OCI-LY1 (cell line): ENCODE results near the gene USP6NL.

Experiments used
- H2AFZ ChIP-seq: fragments of 200-600 bp; sonication (generic), shearing (Covaris generic); 2 replicates; pipeline ENCODE4 v1.6.0; 2014; ENCODE audit warnings: antibody characterized with exemption, mild to moderate bottlenecking, low read length
- H3F3A ChIP-seq: fragments of 200-600 bp; sonication (generic), shearing (Covaris generic); 2 replicates; pipeline ENCODE4 v1.6.0; 2014; ENCODE audit warnings: mild to moderate bottlenecking, antibody characterized with exemption, low read length, moderate library complexity; ENCODE audit not compliant: insufficient read depth
- H3K27ac ChIP-seq: fragments of 200-600 bp; sonication (generic); 2 replicates; pipeline ENCODE4 v1.5.1; 2014; ENCODE audit warnings: low read length, mixed run types, mild to moderate bottlenecking, low read depth; ENCODE audit not compliant: poor library complexity, severe bottlenecking
- H3K27me3 ChIP-seq: fragments of 200-600 bp; sonication (generic); 2 replicates; pipeline ENCODE4 v1.6.0; 2014; ENCODE audit warnings: antibody characterized with exemption, mild to moderate bottlenecking, low read length, moderate library complexity; ENCODE audit not compliant: insufficient read depth
- H3K36me3 ChIP-seq: fragments of 200-600 bp; sonication (generic); 2 replicates; pipeline ENCODE4 v1.6.1; 2014; ENCODE audit warnings: mild to moderate bottlenecking, antibody characterized with exemption, low read length, moderate library complexity, mixed read lengths; ENCODE audit not compliant: insufficient read depth
- H3K4me1 ChIP-seq: fragments of 200-600 bp; sonication (generic); 2 replicates; pipeline ENCODE4 v1.5.1; 2014; ENCODE audit warnings: mild to moderate bottlenecking, low read length, moderate library complexity; ENCODE audit not compliant: insufficient read depth, severe bottlenecking
- H3K4me2 ChIP-seq: fragments of 200-600 bp; sonication (generic), shearing (Covaris generic); 2 replicates; pipeline ENCODE4 v1.6.1; 2014; ENCODE audit warnings: low read length
- H3K4me3 ChIP-seq: fragments of 200-600 bp; sonication (generic); 2 replicates; pipeline ENCODE4 v1.5.1; 2014; ENCODE audit warnings: low read length, low read depth, mild to moderate bottlenecking, mixed read lengths; ENCODE audit not compliant: poor library complexity, severe bottlenecking
- H3K79me2 ChIP-seq: fragments of 200-600 bp; shearing (Covaris generic); 2 replicates; pipeline ENCODE4 v1.6.1; 2016; ENCODE audit warnings: mixed run types, low read length, mixed read lengths; ENCODE audit not compliant: insufficient read depth
- H3K9ac ChIP-seq: fragments of 200-600 bp; sonication (generic), shearing (Covaris generic); 2 replicates; pipeline ENCODE4 v1.6.1; 2014; ENCODE audit warnings: mild to moderate bottlenecking, low read length, mixed read lengths
- H3K9me2 ChIP-seq: fragments of 200-600 bp; sonication (generic), shearing (Covaris generic); 2 replicates; pipeline ENCODE4 v1.6.1; 2014; ENCODE audit warnings: low read depth, mild to moderate bottlenecking, low read length, mixed read lengths
- H3K9me3 ChIP-seq: fragments of 200-600 bp; shearing (Covaris generic); 2 replicates; pipeline ENCODE4 v1.6.1; 2014; ENCODE audit warnings: low read length, mixed read lengths
- H4K20me1 ChIP-seq: fragments of 200-600 bp; sonication (generic), shearing (Covaris generic); 2 replicates; pipeline ENCODE4 v1.6.0; 2016; ENCODE audit warnings: mild to moderate bottlenecking, low read length; ENCODE audit not compliant: insufficient read depth
- CTCF ChIP-seq: fragments of 200-600 bp; sonication (generic), shearing (Covaris generic); IDR thresholded peaks from 2 replicates; pipeline ENCODE4 v1.5.1; 2017; ENCODE audit warnings: mild to moderate bottlenecking, antibody characterized with exemption, low read length, moderate library complexity, mixed read lengths
- EZH2 ChIP-seq: fragments of 200-600 bp; sonication (generic), shearing (Covaris generic); IDR thresholded peaks from 2 replicates; pipeline ENCODE4 v1.8.0; 2017; ENCODE audit warnings: borderline replicate concordance, mixed run types, mild to moderate bottlenecking, antibody characterized with exemption, low read length, moderate library complexity, mixed read lengths

The USP6NL gene

GRCh38 chr10:11473128-11473760, 138.2 kb downstream of the USP6NL start:
- Histone ChIP-seq H3K27me3 (no peaks in the 10 kb centered on the region), H2AFZ (no peak overlapping the region), H3K9me3 (no peaks in the 10 kb centered on the region), H3K9ac (no peak overlapping the region), H3K9me2 (no peaks in the 10 kb centered on the region), H3K79me2 (no peaks in the 10 kb centered on the region), H3K4me3 (no peak overlapping the region), H3K4me1 (no peaks in the 10 kb centered on the region), H3K27ac (no peak overlapping the region), H3K36me3 (no peaks in the 10 kb centered on the region), H3F3A (no peaks in the 10 kb centered on the region), H4K20me1 (no peaks in the 10 kb centered on the region), H3K4me2 (no peak overlapping the region)
- TF ChIP-seq EZH2 = no peak
- no peak for TF ChIP-seq CTCF

DNA sequence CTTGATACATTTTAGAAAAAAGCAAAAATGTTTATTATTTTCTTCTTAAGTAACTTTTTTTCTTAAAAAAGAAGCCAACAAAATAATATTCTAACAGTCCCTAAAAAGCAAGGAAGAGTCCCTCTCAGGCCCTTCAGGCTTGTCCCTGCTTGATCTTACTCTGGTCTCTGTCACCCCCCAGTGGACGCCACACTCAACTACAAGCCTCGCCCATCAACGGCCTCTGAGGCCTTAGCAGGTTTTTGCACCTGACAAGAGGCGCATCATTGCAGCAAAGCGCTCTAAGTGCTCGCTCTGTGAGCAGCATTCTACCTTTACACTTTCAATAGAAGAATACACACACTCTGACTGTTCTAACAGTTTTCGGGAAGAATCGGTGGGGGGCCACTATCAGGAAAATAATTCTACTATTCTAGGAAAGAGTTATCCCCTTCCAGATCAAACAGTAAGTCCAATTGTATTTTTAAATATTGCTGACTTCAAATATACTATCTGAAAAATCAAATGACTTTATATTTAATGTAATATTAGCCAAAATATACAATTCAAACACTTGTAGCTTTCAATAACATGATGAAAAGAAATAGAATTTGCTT, 139.2 kb downstream of the USP6NL start:
- no peak for TF ChIP-seq EZH2
- peak; percentile 81 for TF ChIP-seq CTCF
- no peaks in the 10 kb centered on the region for H3K4me1 ChIP-seq
- H3K9me3 ChIP-seq = no peaks in the 10 kb centered on the region

DNA sequence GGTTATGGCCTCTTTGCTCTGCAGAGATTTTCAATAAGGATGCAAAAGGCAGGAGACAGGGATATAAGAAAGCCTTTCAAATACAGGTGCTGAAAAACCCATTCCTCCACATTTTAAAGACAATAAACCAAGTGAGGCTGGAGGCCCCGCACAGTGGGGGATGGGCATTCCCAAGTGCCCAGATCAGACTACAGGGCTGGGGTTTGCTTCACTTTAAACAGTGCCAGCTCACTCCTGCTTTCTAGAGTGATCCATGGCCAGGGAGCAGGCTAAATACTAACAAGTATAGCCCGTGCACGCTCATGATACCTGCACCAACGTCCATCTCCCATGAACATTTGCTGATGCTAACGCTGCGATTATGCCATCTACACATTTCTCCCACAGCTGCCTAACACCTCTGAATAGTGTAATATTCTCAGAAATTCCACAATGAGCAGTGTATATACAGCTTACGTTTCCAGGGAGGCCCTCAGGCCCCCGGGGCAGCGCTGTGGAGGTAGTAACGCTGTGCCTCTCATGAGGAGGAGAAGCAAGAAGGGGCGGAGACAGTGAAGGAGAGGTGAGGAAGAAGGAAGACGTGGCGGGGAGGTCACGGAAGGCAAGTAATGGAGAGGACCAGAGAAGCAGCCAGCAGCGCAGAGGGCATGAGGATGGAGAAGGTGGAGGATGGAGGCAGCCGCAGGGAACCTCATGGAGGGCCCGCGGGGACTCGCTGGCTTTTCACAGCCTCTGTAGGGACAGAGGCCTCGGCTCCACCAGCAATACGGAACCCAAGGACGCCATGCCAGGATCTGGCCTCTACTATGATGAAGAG, 141.7 kb downstream of the USP6NL start:
- no peaks in the 10 kb centered on the region for H3F3A ChIP-seq
- TF ChIP-seq CTCF (no peak), EZH2 (no peak)
- H3K4me1 ChIP-seq = no peaks in the 10 kb centered on the region
- H4K20me1 ChIP-seq = no peaks in the 10 kb centered on the region
- no peak overlapping the region for H3K4me2 ChIP-seq
- no peaks in the 10 kb centered on the region for H3K36me3 ChIP-seq
- no peak overlapping the region for H3K9ac ChIP-seq
- H3K27ac ChIP-seq = no peak overlapping the region
- no peak overlapping the region for H3K4me3 ChIP-seq
- H3K9me3 ChIP-seq = no peaks in the 10 kb centered on the region
- H3K79me2 ChIP-seq = no peaks in the 10 kb centered on the region
- no peaks in the 10 kb centered on the region for H3K27me3 ChIP-seq
- no peaks in the 10 kb centered on the region for H3K9me2 ChIP-seq
- H2AFZ ChIP-seq = no peak overlapping the region

More for the DNA sequence above, 139.2 kb downstream of the USP6NL start:
- Histone ChIP-seq H3K27me3 (no peaks in the 10 kb centered on the region), H4K20me1 (no peaks in the 10 kb centered on the region), H3K9me2 (no peaks in the 10 kb centered on the region), H3K36me3 (no peaks in the 10 kb centered on the region), H3F3A (no peaks in the 10 kb centered on the region), H3K79me2 (no peaks in the 10 kb centered on the region), H3K27ac (no peak overlapping the region), H3K9ac (no peak overlapping the region), H3K4me3 (no peak overlapping the region), H3K4me2 (no peak overlapping the region), H2AFZ (no peak overlapping the region)
